Caco-2 (cell line): Measurements from ENCODE around the gene FUCA1. TPM values are rescaled to one million over a fixed set of nuclear protein-coding genes. Genes with fewer than 3 reads are reported as not detected.

Experiments used
- BruUV-seq: library from RNA; stranded (reverse); fragments of 400-500 nt; replicated peaks from 2 replicates; lab custom pipeline; 2021; lab: Mats Ljungman, UMichigan
- CTCF ChIA-PET: fragments of 300-600 bp; sonication (Branson Sonifier 250); formaldehyde crosslinking; loops from one replicate; lab custom pipeline; 2022; ENCODE audit warnings: antibody characterized with exemption; lab: Charles Lee
- POLR2A ChIA-PET: fragments of 300-600 bp; sonication (Branson Sonifier 250); formaldehyde crosslinking; loops from one replicate; lab custom pipeline; 2022; ENCODE audit warnings: antibody characterized with exemption; lab: Charles Lee
- DNase-seq, 2 experiments: peaks; one replicate each; pipeline versions ENCODE4 v3.0.0 to v3.0.0-alpha.2; 2020 to 2022
- H3K27me3 ChIP-seq: replicated peaks from 2 replicates; pipeline ENCODE4 v1.6.0; 2011; ENCODE audit warnings: low read length; ENCODE audit not compliant: control insufficient read depth, insufficient read depth
- H3K36me3 ChIP-seq: 2 replicates; pipeline ENCODE4 v1.5.1; 2011; ENCODE audit warnings: low read length; ENCODE audit not compliant: control insufficient read depth, insufficient read depth
- H3K4me1 ChIP-seq: fragments of 250-450 bp; sonication (Bioruptor Pico); 2 replicates; pipeline ENCODE4 v1.5.1; 2020; ENCODE audit warnings: mild to moderate bottlenecking
- H3K4me3 ChIP-seq: 2 replicates; pipeline ENCODE4 v1.5.1; 2011; ENCODE audit warnings: low read depth, mild to moderate bottlenecking, control low read depth, low read length
- H3K9me3 ChIP-seq: fragments of 250-450 bp; sonication (Bioruptor Pico); 2 replicates; pipeline ENCODE4 v1.5.1; 2020; ENCODE audit warnings: mild to moderate bottlenecking, moderate library complexity
- H3K27ac Mint-ChIP-seq: one replicate; pipeline ENCODE4 v1.8.0; 2022; ENCODE audit warnings: mixed read lengths; ENCODE audit not compliant: unreplicated experiment
- H3K27me3 Mint-ChIP-seq: one replicate; pipeline ENCODE4 v1.8.0; 2022; ENCODE audit warnings: mixed read lengths; ENCODE audit not compliant: insufficient read depth, unreplicated experiment
- H3K36me3 Mint-ChIP-seq: one replicate; pipeline ENCODE4 v1.8.0; 2022; ENCODE audit warnings: mild to moderate bottlenecking, mixed read lengths; ENCODE audit not compliant: insufficient read depth, unreplicated experiment
- H3K4me1 Mint-ChIP-seq: one replicate; pipeline ENCODE4 v1.8.0; 2022; ENCODE audit warnings: low read depth, mixed read lengths; ENCODE audit not compliant: unreplicated experiment
- H3K4me3 Mint-ChIP-seq: one replicate; pipeline ENCODE4 v1.8.0; 2022; ENCODE audit warnings: mild to moderate bottlenecking, moderate library complexity, mixed read lengths; ENCODE audit not compliant: unreplicated experiment
- H3K9me3 Mint-ChIP-seq: one replicate; pipeline ENCODE4 v1.8.0; 2022; ENCODE audit warnings: mixed read lengths; ENCODE audit not compliant: unreplicated experiment
- CTCF ChIP-seq, 2 experiments: fragments of 200-600 bp in 1 of 2; IDR thresholded peaks; 1 replicate in 1 of 2; 2 replicates in 1 of 2; pipeline versions ENCODE4 v1.5.1 to v1.8.0; 2011 to 2022; ENCODE audit warnings: antibody characterized with exemption in 1 of 2, control low read depth in 1 of 2, inconsistent platforms in 1 of 2, low read depth in 1 of 2, low read length in 1 of 2, mild to moderate bottlenecking in 1 of 2, moderate library complexity in 1 of 2; ENCODE audit not compliant: insufficient read depth in 1 of 2, severe bottlenecking in 1 of 2, unreplicated experiment in 1 of 2
- intact Hi-C: fragments of 100-400 bp; cut with micrococcal nuclease; formaldehyde crosslinking; loops from one replicate; pipeline ENCODE4 v1.10.0; 2022; ENCODE audit not compliant: unreplicated experiment
- total RNA-seq: library from RNA; stranded (reverse); gene quantifications from 2 replicates; pipeline ENCODE4 v1.2.3, GENCODE V29; 2022

FUCA1 gene
- total RNA-seq, 1 experiment from 2014 or later, result 25.5 TPM

DNA sequence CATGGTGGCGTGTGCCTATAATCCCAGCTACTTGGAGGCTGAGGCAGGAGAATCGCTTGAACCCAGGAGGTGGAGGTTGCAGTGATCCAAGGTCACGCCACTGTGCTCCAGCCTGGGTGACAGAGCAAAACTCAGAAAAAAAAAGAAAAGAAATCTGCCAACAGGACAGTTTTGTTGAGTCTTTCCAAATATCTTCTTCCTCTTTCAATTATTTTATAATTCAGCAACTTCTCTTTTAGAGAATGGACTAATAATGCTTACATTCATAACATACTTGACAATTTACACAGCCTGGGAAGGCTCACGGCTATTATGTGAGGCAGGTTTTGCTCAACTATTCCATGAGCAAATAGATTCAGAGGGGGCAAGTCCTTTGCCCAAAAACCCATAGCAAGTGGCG lies 27.0 kb upstream of the FUCA1 start:
- H3K9me3 ChIP-seq, result no peaks in the 10 kb centered on the region
- no TSS peak for BruUV-seq
- ChIA-PET CTCF (no interaction called here), POLR2A (no interaction called here)
- no peak overlapping the region for H3K4me3 Mint-ChIP-seq
- no peaks in the 10 kb centered on the region for H3K4me1 ChIP-seq
- H3K9me3 Mint-ChIP-seq, result no peaks in the 10 kb centered on the region
- peaks cover 3% of the 10 kb centered on the region for H3K27me3 Mint-ChIP-seq
- no peaks in the 10 kb centered on the region for H3K27me3 ChIP-seq
- H3K36me3 Mint-ChIP-seq, result peaks cover 2% of the 10 kb centered on the region
- intact Hi-C loops, result no loop called here
- H3K27ac Mint-ChIP-seq, result no peak overlapping the region
- no peaks in the 10 kb centered on the region for H3K4me1 Mint-ChIP-seq
- no peak overlapping the region for H3K4me3 ChIP-seq
- H3K36me3 ChIP-seq, result no peaks in the 10 kb centered on the region
- no peak for DNase-seq
- TF ChIP-seq CTCF (IDR thresholded peaks at IDR 0.05; ENCODE audit: insufficient read depth in 1 of 2, low read depth in 1 of 2, low read length in 1 of 2, severe bottlenecking in 1 of 2, unreplicated experiment in 1 of 2), result no peak

GRCh38 chr1:23889074-23889473 lies 21.0 kb upstream of the FUCA1 start:
- Mint-ChIP-seq H3K4me3 (no peak overlapping the region), H3K27ac (no peak overlapping the region), H3K27me3 (peaks cover 3% of the 10 kb centered on the region), H3K36me3 (no peaks in the 10 kb centered on the region), H3K9me3 (no peaks in the 10 kb centered on the region), H3K4me1 (no peaks in the 10 kb centered on the region)
- no TSS peak for BruUV-seq
- Histone ChIP-seq H3K4me3 (no peak overlapping the region), H3K4me1 (no peaks in the 10 kb centered on the region), H3K9me3 (no peaks in the 10 kb centered on the region), H3K36me3 (no peaks in the 10 kb centered on the region), H3K27me3 (no peaks in the 10 kb centered on the region)
- ChIA-PET CTCF (no interaction called here), POLR2A (no interaction called here)
- DNase-seq, result no peak
- intact Hi-C loops, result no loop called here
- TF ChIP-seq CTCF (IDR thresholded peaks at IDR 0.05; ENCODE audit: insufficient read depth in 1 of 2, low read depth in 1 of 2, low read length in 1 of 2, severe bottlenecking in 1 of 2, unreplicated experiment in 1 of 2), result no peak

DNA sequence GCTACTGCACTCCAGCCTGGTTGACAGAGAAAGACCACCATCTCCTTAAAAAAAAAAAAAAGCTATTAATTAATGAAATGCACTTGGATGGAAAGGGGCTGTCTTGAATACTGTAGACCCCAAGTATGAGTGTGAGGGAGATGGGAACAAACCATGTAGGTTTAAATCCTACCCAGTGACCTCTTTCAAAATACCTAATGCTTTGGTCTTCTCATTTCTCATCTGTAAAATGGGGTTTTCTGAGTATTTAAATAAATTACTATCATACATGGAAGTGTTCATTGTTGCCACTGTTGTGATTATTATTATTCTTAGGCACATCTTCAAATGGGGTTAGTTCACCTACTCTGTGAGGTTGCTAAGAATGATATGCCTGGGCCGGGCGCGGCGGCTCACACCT lies 17.1 kb upstream of the FUCA1 start:
- intact Hi-C loops, result no loop called here
- no peaks in the 10 kb centered on the region for H3K36me3 Mint-ChIP-seq
- no peaks in the 10 kb centered on the region for H3K4me1 Mint-ChIP-seq
- TF ChIP-seq CTCF (IDR thresholded peaks at IDR 0.05; ENCODE audit: insufficient read depth in 1 of 2, low read depth in 1 of 2, low read length in 1 of 2, severe bottlenecking in 1 of 2, unreplicated experiment in 1 of 2), result no peak
- H3K27me3 Mint-ChIP-seq, result no peaks in the 10 kb centered on the region
- ChIA-PET POLR2A (interaction anchor here (0.6 kb wide), 1 partner anchor 60 kb away, joined by 11 read pairs; no protein-coding TSS in a partner anchor), CTCF (interaction anchor here (0.6 kb wide), 1 partner anchor 64 kb away, joined by 3 read pairs; no protein-coding TSS in a partner anchor)
- Histone ChIP-seq H3K9me3 (no peaks in the 10 kb centered on the region), H3K4me3 (no peak overlapping the region), H3K36me3 (no peaks in the 10 kb centered on the region), H3K27me3 (no peaks in the 10 kb centered on the region), H3K4me1 (no peaks in the 10 kb centered on the region)
- H3K27ac Mint-ChIP-seq, result no peak overlapping the region
- no peak overlapping the region for H3K4me3 Mint-ChIP-seq
- no peak for DNase-seq
- no peaks in the 10 kb centered on the region for H3K9me3 Mint-ChIP-seq
- no TSS peak for BruUV-seq
